GM19239 (cell line): ENCODE measurements around the gene HSF2.
"Not testable (repeated sequence)": the region's sequence is repeated elsewhere in the genome, so short reads cannot be mapped to it uniquely, and the experiment has no call there.

ENCODE experiments used
- DNase-seq: peaks from one replicate; pipeline ENCODE4 v3.0.0; 2011; ENCODE audit warnings: low spot score; ENCODE audit not compliant: insufficient read length
- FAIRE-seq: peaks from 2 replicates; lab custom pipeline; 2011; peaks lifted over from hg19 to GRCh38; lab: Jason Lieb, UNC

HSF2 gene

DNA sequence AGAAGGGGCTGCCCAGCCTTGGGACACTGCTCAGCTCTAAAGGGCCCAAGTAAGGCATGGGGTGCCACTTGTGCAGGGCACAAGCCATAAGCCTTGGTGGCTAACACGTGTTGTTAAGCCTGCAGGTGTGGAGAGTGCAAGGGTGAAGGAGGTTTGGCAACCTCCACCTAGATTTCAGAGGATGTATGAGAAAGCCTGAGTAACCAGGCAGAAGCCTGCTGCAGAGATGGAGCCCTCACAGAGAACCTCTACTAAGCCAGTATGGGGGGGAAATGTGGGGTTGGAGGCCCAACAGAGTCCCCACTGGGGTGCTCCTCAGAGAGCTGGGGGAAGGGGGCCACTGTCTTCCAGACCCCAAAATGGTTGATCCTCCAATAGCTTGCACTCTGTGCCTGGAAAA is 39.5 kb downstream of the HSF2 start:
- FAIRE-seq (no peak), DNase-seq (no peak)

DNA sequence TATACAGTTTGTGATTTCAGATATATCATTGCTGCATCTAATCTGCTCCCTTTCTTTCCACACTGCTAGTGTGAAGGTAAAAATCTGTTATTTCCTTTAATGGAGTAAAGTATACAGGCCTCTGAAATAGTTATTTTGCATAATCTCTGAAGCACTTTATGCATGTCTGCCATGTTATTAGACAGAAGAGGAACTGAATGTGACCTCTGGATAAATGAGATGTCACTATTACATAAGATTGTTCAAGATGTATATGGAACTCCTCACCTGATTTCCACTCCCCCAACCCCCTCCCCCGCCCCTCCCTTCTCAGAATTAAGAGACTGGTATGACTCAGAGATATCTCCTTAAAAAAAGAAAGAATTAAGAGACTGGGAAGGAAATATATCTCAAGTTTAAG is 45.8 kb downstream of the HSF2 start:
- FAIRE-seq, result no peak
- no peak for DNase-seq

DNA sequence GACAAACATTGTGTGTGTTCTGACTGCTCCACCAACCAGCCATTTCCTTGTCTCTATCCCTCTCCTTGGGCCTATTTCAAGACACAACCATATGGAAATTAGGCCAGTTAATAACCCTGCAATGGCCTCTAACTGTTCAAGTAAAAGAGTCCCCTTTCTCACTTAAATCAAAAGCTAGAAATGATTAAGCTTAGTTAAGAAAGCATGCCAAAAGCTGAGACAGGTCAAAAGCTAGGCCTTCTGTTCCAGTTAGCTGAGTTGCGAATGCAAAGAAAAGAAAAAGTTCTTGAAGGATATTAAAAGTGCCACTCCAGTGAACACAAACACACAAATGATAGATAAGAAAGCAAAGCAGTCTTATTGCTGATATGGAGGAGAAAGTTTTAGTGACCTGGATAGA is 49.6 kb downstream of the HSF2 start:
- DNase-seq (no peak), FAIRE-seq (peak; percentile 21)

DNA sequence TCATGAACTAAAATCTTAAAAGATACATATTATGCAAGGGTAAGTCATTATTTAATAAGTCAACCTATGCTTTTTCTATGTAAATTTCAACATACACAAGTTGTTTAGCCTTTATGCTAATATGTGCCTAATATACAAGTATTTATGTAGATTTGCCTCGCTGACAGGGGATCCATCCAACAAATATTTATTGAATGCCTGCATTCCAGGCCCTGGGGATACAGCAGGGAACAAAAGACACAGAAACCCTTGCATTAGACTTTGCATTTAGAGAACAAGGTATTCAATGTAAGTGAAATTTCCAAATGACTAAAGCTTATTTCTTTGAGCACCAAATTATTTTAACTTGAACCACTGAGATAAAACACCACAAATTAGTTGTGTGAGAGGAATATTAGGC is 53.1 kb downstream of the HSF2 start:
- DNase-seq (no peak), FAIRE-seq (no peak)

DNA sequence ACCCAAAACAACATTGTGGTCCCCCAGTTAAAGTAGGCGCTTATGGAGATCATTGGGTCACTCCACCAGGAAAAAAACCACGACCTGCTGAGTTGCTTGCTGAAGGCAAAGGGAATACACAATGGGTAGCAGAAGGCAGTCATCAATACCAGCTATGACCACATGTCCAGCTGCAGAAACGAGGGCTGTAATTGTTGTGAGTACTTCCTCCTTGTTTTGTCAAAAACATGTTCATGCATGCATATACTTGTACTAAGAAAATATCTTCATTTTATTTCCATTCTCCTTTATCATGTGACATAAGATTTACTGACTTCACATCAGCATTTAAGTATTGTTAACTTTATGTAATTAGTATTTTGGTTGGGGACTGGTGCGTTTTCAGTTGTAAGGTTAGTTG is 55.2 kb downstream of the HSF2 start:
- no peak for FAIRE-seq
- no peak for DNase-seq

DNA sequence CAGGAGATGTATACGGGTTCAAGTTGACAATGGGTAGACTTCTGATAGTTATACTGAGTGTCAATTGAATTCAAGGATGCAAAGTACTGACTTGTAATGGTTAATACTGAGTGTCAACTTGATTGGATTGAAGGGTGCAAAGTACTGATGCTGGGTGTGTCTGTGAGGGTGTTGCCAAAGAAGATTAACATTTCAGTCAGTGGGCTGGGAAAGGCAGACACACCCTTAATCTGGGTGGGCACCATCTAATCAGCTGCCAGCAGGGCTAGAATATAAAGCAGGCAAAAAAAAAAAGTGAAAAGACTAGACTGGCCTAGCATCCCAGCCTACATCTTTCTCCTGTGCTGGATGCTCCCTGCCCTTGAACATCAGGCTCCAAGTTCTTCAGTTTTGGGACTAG is 55.7 kb downstream of the HSF2 start:
- DNase-seq, FAIRE-seq: not testable (repeated sequence)

DNA sequence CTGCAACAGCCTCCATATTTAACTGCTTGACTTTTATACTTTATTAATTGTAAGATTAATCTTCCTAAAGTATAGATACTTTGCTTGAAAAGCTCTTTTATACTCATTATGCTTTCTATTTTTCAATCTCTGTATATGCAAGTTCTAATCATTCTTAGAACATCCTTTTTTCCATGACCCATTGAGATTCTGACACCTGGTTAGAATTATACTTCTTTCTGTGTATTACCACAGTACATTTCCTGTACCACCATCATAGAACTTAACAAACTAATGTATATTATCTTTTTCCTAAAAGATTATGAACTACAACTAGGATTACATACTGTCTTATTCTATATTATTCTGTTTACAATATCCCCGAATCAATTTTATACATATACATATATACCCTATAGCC is 58.6 kb downstream of the HSF2 start:
- FAIRE-seq, result no peak
- no peak for DNase-seq

DNA sequence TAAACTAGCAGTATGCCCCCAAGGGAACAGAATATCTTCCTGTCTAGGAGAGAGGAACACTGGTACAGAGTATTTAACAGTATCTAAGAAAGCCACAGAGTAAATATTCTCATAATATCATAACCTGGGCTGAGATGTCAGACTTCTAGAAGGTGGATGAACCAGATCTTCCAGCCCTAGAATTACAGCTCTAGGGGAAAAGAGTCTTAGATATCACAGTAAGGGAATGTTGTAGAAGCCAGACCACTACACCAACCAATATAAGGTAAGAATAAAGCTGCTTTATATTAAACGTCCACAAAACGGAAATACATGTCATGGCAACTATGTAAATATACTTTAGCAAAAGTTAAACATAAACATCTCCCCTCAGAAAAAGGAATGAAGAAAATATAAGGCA is 59.8 kb downstream of the HSF2 start:
- DNase-seq, result no peak

DNA sequence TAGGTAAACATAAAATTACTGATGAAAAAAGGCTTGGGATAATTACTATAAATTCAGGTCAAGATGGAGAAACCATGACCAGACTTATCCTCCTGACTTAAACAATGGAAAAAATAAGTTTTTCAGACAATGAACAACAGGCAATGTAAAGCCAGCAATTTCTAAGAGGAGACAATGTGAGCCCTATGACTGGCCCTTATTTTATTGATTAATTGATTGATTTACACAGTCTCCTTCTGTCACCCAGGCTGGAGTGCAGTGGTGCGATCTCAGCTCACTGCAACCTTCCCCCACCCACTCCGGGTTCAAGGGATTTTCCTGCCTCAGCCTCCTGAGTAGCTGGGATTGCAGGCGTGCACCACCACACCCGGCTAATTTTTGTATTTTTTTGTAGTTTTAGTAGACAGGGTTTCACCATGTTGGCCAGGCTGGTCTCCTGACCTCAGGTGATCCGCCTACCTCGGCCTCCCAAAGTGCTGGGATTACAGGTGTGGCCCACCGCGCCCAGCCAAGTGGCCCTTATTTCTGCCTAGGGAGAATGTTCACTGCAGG is 60.5 kb downstream of the HSF2 start:
- not testable (repeated sequence) for FAIRE-seq, DNase-seq

More for the DNA sequence above, 59.8 kb downstream of the HSF2 start:
- FAIRE-seq, result peak; percentile 48

DNA sequence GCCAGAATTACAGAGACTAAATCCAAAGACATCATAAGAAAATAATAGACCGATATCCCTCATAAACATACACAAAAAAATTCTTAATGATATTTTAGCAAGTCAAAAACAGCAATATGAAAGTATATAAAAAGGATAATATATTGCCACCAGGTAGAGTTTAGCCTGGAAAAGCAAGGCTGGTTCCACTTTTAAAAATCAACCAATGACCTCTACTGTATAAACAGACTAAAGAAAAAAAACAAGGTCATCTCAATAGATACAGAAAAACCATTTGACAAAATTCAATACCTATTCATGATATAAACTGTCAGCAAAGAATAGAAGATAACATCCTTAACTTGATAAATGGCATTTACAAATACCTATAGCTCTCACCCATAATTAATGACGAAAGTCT is 62.4 kb downstream of the HSF2 start:
- FAIRE-seq (no peak), DNase-seq (no peak)

DNA sequence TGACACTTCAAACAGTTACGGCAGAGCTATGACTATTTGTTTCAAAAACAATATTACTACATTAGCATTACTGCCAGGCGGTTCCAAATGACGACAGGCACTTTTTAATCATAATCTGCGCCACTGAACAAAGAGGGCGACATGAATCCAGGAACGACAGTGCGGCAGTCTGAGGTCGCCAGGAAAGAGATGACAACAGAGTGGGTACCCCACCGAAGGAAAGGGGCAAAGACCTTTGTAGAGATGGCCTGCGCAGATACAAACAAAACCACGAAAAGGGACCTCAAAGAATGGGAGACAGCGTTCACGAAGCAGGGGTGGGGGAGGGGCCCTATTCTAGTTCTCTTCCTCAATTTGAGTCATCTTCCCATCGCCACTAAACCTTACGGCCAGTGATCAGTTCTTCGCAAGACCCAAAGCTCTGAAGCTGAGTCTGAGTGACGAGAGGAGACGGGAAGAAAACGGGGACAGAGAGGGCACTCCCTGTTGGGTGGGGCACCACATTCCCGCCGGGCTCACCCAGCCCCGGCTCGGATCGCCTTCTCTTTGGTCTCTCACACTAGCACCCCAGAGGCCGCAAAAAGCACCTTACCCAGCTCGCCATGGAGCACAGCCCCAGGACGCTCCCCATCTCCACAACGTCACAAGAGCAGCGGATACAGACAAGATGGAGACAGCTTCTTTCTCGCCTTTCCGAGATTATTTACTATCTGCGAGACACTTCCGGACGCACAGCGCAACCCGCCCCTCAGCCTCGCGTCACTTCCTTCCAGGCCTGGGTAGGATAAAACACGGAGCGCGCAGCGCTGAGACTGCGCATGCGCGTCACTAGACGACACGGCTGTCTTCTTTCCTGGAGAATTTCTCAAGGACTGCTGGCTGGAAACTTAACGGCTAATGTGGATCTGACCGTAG is 71.9 kb downstream of the HSF2 start, which contains the start of gene SERINC1:
TSS of gene SERINC1 (minus strand) at position 701 of the 915 bp plus-strand sequence. CDS start at position 631, 70 bp downstream.
- DNase-seq, result peak; percentile 44
- peak; percentile 99 for FAIRE-seq

DNA sequence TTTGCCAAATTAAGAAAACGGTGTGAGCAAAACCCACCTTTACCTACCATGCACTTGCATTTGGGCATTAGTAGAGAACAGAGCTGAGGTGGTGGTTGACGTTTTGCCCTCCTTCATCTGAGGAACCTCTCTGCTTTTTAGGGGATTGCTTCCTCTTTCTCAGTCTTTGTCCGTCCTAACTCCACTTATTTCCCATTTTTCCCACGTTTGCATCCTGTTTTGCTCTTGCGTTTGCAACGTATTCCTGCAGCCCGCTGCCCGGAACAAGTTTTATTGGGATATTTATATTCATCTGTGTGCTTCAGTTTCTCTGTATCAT is 72.5 kb downstream of the HSF2 start:
- no peak for DNase-seq
- FAIRE-seq, result no peak

DNA sequence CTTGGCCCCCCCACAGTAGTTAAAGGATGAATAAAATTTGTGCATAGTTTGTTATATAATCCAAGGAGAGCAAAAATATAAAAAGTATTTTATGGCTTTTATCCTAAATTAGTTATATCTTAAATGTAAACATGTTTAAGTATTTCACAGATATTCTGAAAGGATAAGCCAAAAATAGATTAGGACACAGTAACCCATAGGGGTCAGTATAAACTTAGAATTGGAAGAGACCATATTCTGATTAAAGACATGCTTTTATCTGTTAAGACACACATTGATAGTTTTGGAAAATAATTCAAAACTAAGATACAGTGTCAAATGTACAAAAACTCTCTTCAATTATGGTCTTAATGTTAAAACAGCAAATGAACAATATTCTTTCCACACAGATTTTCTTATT is 76.7 kb downstream of the HSF2 start:
- DNase-seq (no peak), FAIRE-seq (no peak)

DNA sequence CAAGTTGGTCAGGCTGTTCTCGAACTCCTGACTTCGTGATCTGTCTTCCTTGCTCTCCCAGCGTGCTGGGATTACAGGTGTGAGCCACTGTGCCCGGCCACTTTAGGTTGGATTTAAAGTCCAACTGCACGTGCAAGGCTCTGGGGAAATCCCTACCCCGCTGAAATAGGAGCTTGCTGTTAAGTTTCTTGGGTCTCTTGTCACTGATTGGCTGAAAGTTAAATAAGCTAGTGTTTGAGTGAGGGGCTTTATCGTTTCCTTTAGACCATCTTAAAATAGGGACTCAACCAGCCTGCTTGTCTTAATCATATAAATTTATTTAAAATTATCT is 83.3 kb downstream of the HSF2 start:
- no peak for FAIRE-seq
- DNase-seq, result no peak
